Mesenchymal stem cell (in vitro differentiated cells and primary cell): ENCODE results near the gene URM1.
A peak's percentile ranks its signal among the peaks of the same experiment; 100 is the strongest.

Experiments used
- DNase-seq: peaks from one replicate; pipeline ENCODE4 v3.0.0-alpha.2; 2013
- H2AFZ ChIP-seq: one replicate; pipeline ENCODE4 v1.6.1; 2013; ENCODE audit warnings: low read depth, mild to moderate bottlenecking, control low read depth, inconsistent platforms, low read length, moderate library complexity
- H2AK5ac ChIP-seq: 2 replicates; pipeline ENCODE4 v1.6.1; 2013; ENCODE audit warnings: low read length, moderate library complexity, mild to moderate bottlenecking, inconsistent platforms; ENCODE audit not compliant: severe bottlenecking
- H2BK120ac ChIP-seq: one replicate; pipeline ENCODE4 v1.6.1; 2013; ENCODE audit warnings: low read depth, mild to moderate bottlenecking, inconsistent platforms, low read length, moderate library complexity
- H2BK12ac ChIP-seq, 2 experiments: one replicate each; pipeline ENCODE4 v1.6.1; 2013; ENCODE audit warnings: inconsistent platforms in 2 of 2, low read length in 2 of 2, mild to moderate bottlenecking in 2 of 2, moderate library complexity in 2 of 2, control low read depth in 1 of 2
- H2BK15ac ChIP-seq: one replicate; pipeline ENCODE4 v1.6.1; 2013; ENCODE audit warnings: mild to moderate bottlenecking, low read depth, inconsistent platforms; ENCODE audit not compliant: poor library complexity, severe bottlenecking
- H2BK5ac ChIP-seq: 2 replicates; pipeline ENCODE4 v1.6.1; 2013; ENCODE audit warnings: low read depth, mild to moderate bottlenecking, low read length, control low read depth, inconsistent platforms; ENCODE audit not compliant: poor library complexity, severe bottlenecking
- H3K14ac ChIP-seq, 2 experiments: one replicate each; pipeline ENCODE4 v1.6.1; 2013; ENCODE audit warnings: inconsistent platforms in 2 of 2, low read length in 2 of 2, control low read depth in 1 of 2, mild to moderate bottlenecking in 1 of 2, moderate library complexity in 1 of 2
- H3K18ac ChIP-seq, 2 experiments: one replicate each; pipeline ENCODE4 v1.6.1; 2013; ENCODE audit warnings: inconsistent platforms in 2 of 2, low read length in 2 of 2, control low read depth in 1 of 2, low read depth in 1 of 2, mild to moderate bottlenecking in 1 of 2
- H3K23ac ChIP-seq, 2 experiments: one replicate each; pipeline ENCODE4 v1.6.1; 2013; ENCODE audit warnings: inconsistent platforms in 2 of 2, low read length in 2 of 2, mild to moderate bottlenecking in 2 of 2, moderate library complexity in 2 of 2, control low read depth in 1 of 2
- H3K27ac ChIP-seq: 2 replicates; pipeline ENCODE4 v1.5.1; 2013; ENCODE audit warnings: mild to moderate bottlenecking, moderate library complexity, low read length, control low read depth, inconsistent platforms; ENCODE audit not compliant: poor library complexity, severe bottlenecking
- H3K27me3 ChIP-seq, 2 experiments: 2 replicates each; pipeline versions ENCODE4 v1.6.1 to v1.7.0; 2013; ENCODE audit warnings: low read length in 2 of 2, mild to moderate bottlenecking in 2 of 2, moderate library complexity in 2 of 2, control low read depth in 1 of 2, inconsistent platforms in 1 of 2; ENCODE audit not compliant: control insufficient read depth in 1 of 2, insufficient read depth in 1 of 2
- H3K36me3 ChIP-seq, 2 experiments: 2 replicates each; pipeline versions ENCODE4 v1.6.1 to v1.7.0; 2013; ENCODE audit warnings: low read length in 2 of 2, control low read depth in 1 of 2, inconsistent platforms in 1 of 2, low read depth in 1 of 2, mild to moderate bottlenecking in 1 of 2; ENCODE audit not compliant: insufficient read depth in 2 of 2, control insufficient read depth in 1 of 2
- H3K4ac ChIP-seq, 2 experiments: one replicate each; pipeline ENCODE4 v1.6.1; 2013; ENCODE audit warnings: inconsistent platforms in 2 of 2, low read length in 2 of 2, mild to moderate bottlenecking in 2 of 2, moderate library complexity in 2 of 2, control low read depth in 1 of 2, low read depth in 1 of 2
- H3K4me1 ChIP-seq: 2 replicates; pipeline ENCODE4 v1.6.1; 2013; ENCODE audit warnings: low read depth, low read length, control low read depth; ENCODE audit not compliant: control insufficient read depth, insufficient read depth
- H3K4me2 ChIP-seq: 2 replicates; pipeline ENCODE4 v1.6.1; 2013; ENCODE audit warnings: low read length, mild to moderate bottlenecking, inconsistent platforms; ENCODE audit not compliant: poor library complexity, severe bottlenecking
- H3K4me3 ChIP-seq, 2 experiments: 2 replicates each; pipeline versions ENCODE4 v1.5.1 to v1.7.0; 2013; ENCODE audit warnings: low read length in 2 of 2, mild to moderate bottlenecking in 2 of 2, control low read depth in 1 of 2, low read depth in 1 of 2; ENCODE audit not compliant: insufficient read depth in 1 of 2
- H3K79me1 ChIP-seq: replicated peaks from 2 replicates; pipeline ENCODE4 v1.6.1; 2013; ENCODE audit warnings: mild to moderate bottlenecking, control low read depth, low read length, inconsistent platforms; ENCODE audit not compliant: poor library complexity, severe bottlenecking
- H3K9ac ChIP-seq: 2 replicates; pipeline ENCODE4 v1.7.0; 2013; ENCODE audit warnings: mild to moderate bottlenecking, low read length, moderate library complexity
- H3K9me3 ChIP-seq: 2 replicates; pipeline ENCODE4 v1.7.0; 2013; ENCODE audit warnings: mild to moderate bottlenecking, low read length; ENCODE audit not compliant: control insufficient read depth
- H4K8ac ChIP-seq: one replicate; pipeline ENCODE4 v1.6.1; 2013; ENCODE audit warnings: inconsistent platforms, mild to moderate bottlenecking, low read length, moderate library complexity
- H4K91ac ChIP-seq: one replicate; pipeline ENCODE4 v1.6.1; 2013; ENCODE audit warnings: mild to moderate bottlenecking, low read length, inconsistent platforms
- WGBS: methylation state at CpG from one replicate; pipeline ENCODE4 v1.1.7; 2013; ENCODE audit warnings: mixed read lengths; 5-methylcytosine and 5-hydroxymethylcytosine counted together

URM1 gene

GRCh38 chr9:128392302-128393144, 21.3 kb downstream of the URM1 start:
- no peak overlapping the region for H3K4me3 ChIP-seq

GRCh38 chr9:128393145-128393775, 22.1 kb downstream of the URM1 start:
- Histone ChIP-seq H3K4me3 (peak overlapping the region in 1 of 2 experiments; percentile 7), H3K18ac (no peak overlapping the region), H4K91ac (no peak overlapping the region), H3K4ac (no peak overlapping the region), H2AFZ (no peak overlapping the region), H3K23ac (no peak overlapping the region), H3K36me3 (peaks cover 30 to 39% of the 10 kb centered on the region in 2 experiments), H3K79me1 (peaks cover 1% of the 10 kb centered on the region), H3K9me3 (no peaks in the 10 kb centered on the region), H2BK15ac (no peak overlapping the region), H3K14ac (no peak overlapping the region), H3K4me2 (peak overlapping the region; percentile 25), H2AK5ac (no peak overlapping the region), H2BK120ac (no peak overlapping the region), H3K27ac (no peak overlapping the region), H2BK5ac (no peak overlapping the region), H4K8ac (no peak overlapping the region), H3K4me1 (peaks cover 21% of the 10 kb centered on the region), H3K27me3 (peaks cover 31 to 68% of the 10 kb centered on the region in 2 experiments), H2BK12ac (peak overlapping the region in 1 of 2 experiments; percentile 22), H3K9ac (no peak overlapping the region)
- WGBS = 11% methylated on average over 55 of the region's 56 CpGs
- DNase-seq = no peak

More at GRCh38 chr9:128392302-128393144, 21.3 kb downstream of the URM1 start:
- Histone ChIP-seq H3K36me3 (peaks cover 37 to 45% of the 10 kb centered on the region in 2 experiments), H2AFZ (no peak overlapping the region), H3K14ac (no peak overlapping the region), H3K27ac (no peak overlapping the region), H3K23ac (no peak overlapping the region), H2BK5ac (no peak overlapping the region), H3K79me1 (peaks cover 1% of the 10 kb centered on the region), H2BK12ac (no peak overlapping the region), H3K18ac (no peak overlapping the region), H3K9ac (no peak overlapping the region), H3K4me1 (peaks cover 21% of the 10 kb centered on the region), H3K4ac (no peak overlapping the region), H4K91ac (no peak overlapping the region), H3K27me3 (peaks cover 25 to 61% of the 10 kb centered on the region in 2 experiments), H3K9me3 (no peaks in the 10 kb centered on the region), H2BK15ac (no peak overlapping the region), H3K4me2 (peak overlapping the region; percentile 34), H2BK120ac (no peak overlapping the region), H2AK5ac (no peak overlapping the region), H4K8ac (no peak overlapping the region)
- no peak for DNase-seq
- 10% methylated on average over 80 of the region's 88 CpGs for WGBS

- H3K9ac ChIP-seq = no peak overlapping the region
Observed at GRCh38 chr9:128393970-128394369, 22.8 kb downstream of the URM1 start.

More at GRCh38 chr9:128393970-128394369, 22.8 kb downstream of the URM1 start:
- Histone ChIP-seq H3K4ac (no peak overlapping the region), H2AK5ac (no peak overlapping the region), H4K91ac (no peak overlapping the region), H3K18ac (no peak overlapping the region), H3K23ac (no peak overlapping the region), H2BK15ac (no peak overlapping the region), H2BK120ac (no peak overlapping the region), H2BK5ac (no peak overlapping the region), H2BK12ac (no peak overlapping the region), H4K8ac (no peak overlapping the region), H3K79me1 (peaks cover 1% of the 10 kb centered on the region), H3K4me1 (peaks cover 21% of the 10 kb centered on the region), H3K9me3 (no peaks in the 10 kb centered on the region), H2AFZ (no peak overlapping the region), H3K27me3 (peaks cover 31 to 68% of the 10 kb centered on the region in 2 experiments), H3K14ac (no peak overlapping the region), H3K4me3 (no peak overlapping the region), H3K4me2 (no peak overlapping the region), H3K27ac (no peak overlapping the region), H3K36me3 (peaks cover 23 to 33% of the 10 kb centered on the region in 2 experiments)
- 35% methylated on average over 5 of the region's 7 CpGs for WGBS
- DNase-seq = no peak
